ENCODE measurements around the gene SLC9A6.

The SLC9A6 gene

GRCh38 chrX:135985157-135985972, at the start of gene SLC9A6:
Gene SLC9A6, plus strand, starts transcription at chrX:135985435. Its CDS starts 224 bp downstream, at chrX:135985659.
- DNase-seq, result peak; percentile 68

- DNase-seq, result no peak
Measured at GRCh38 chrX:135944486-135944885, 40.7 kb upstream of the SLC9A6 start.

- DNase-seq, result no peak
Measured at GRCh38 chrX:135951291-135951690, 33.9 kb upstream of the SLC9A6 start.

GRCh38 chrX:135973025-135973547, 12.1 kb upstream of the SLC9A6 start:
- DNase-seq, result no peak

GRCh38 chrX:135973548-135974278, 11.5 kb upstream of the SLC9A6 start, which contains the start of gene MMGT1:
Gene MMGT1, minus strand, starts transcription at chrX:135973988. Its CDS starts 313 bp downstream, at chrX:135973675.
- DNase-seq, result peak; percentile 72

- DNase-seq, result peak; percentile 57
Measured at GRCh38 chrX:135974279-135974856, 10.9 kb upstream of the SLC9A6 start.

GRCh38 chrX:135975421-135975820, 9.8 kb upstream of the SLC9A6 start:
- no peak for DNase-seq

GRCh38 chrX:135977611-135978010, 7.6 kb upstream of the SLC9A6 start:
- no peak for DNase-seq

- no peak for DNase-seq
Measured at GRCh38 chrX:135981010-135981409, 4.2 kb upstream of the SLC9A6 start.

- no peak for DNase-seq
Measured at GRCh38 chrX:135981668-135982067, 3.6 kb upstream of the SLC9A6 start.

GRCh38 chrX:135982860-135983259, 2.4 kb upstream of the SLC9A6 start:
- no peak for DNase-seq

GRCh38 chrX:135984256-135984655, 979 bp upstream of the SLC9A6 start:
- no peak for DNase-seq

GRCh38 chrX:135984791-135985156, 461 bp upstream of the SLC9A6 start:
- no peak for DNase-seq

- no peak for DNase-seq
Measured at GRCh38 chrX:135985973-135986310, 707 bp downstream of the SLC9A6 start.

GRCh38 chrX:135988245-135988644, 3.0 kb downstream of the SLC9A6 start:
- DNase-seq, result no peak

- DNase-seq, result no peak
Measured at GRCh38 chrX:136015016-136015415, 29.8 kb downstream of the SLC9A6 start.

- no peak for DNase-seq
Measured at GRCh38 chrX:136016881-136017280, 31.6 kb downstream of the SLC9A6 start.

GRCh38 chrX:136019226-136019625, 34.0 kb downstream of the SLC9A6 start:
- DNase-seq, result no peak

GRCh38 chrX:136021160-136021559, 35.9 kb downstream of the SLC9A6 start:
- no peak for DNase-seq

- DNase-seq, result no peak
Measured at GRCh38 chrX:136021903-136022302, 36.7 kb downstream of the SLC9A6 start.

GRCh38 chrX:136025091-136025490, 39.9 kb downstream of the SLC9A6 start:
- no peak for DNase-seq

GRCh38 chrX:136028383-136028984, 43.2 kb downstream of the SLC9A6 start:
- DNase-seq, result no peak

GRCh38 chrX:136029766-136030165, 44.5 kb downstream of the SLC9A6 start:
- DNase-seq, result no peak
